Hepatocyte (in vitro differentiated cells): ENCODE measurements around the gene SPRR2A. TPM values are rescaled to one million over a fixed set of nuclear protein-coding genes. Genes with fewer than 3 reads are reported as not detected.

ENCODE experiments used
- DNase-seq: peaks from one replicate; pipeline ENCODE4 v3.0.0-alpha.2; 2016; ENCODE audit warnings: low spot score
- H2AFZ ChIP-seq: fragments of 200-600 bp; sonication (generic); 2 replicates; pipeline ENCODE4 v1.6.0; 2016; ENCODE audit warnings: antibody characterized with exemption, mild to moderate bottlenecking
- H3K27ac ChIP-seq: fragments of 200-600 bp; sonication (generic); 2 replicates; pipeline ENCODE4 v1.5.1; 2016; ENCODE audit warnings: mild to moderate bottlenecking
- H3K27me3 ChIP-seq: fragments of 200-600 bp; sonication (generic); 2 replicates; pipeline ENCODE4 v1.6.1; 2016
- H3K36me3 ChIP-seq: fragments of 200-600 bp; sonication (generic); replicated peaks from 2 replicates; pipeline ENCODE4 v1.5.1; 2016; ENCODE audit warnings: low read depth; ENCODE audit not compliant: insufficient read depth
- H3K4me1 ChIP-seq: fragments of 200-600 bp; sonication (generic); 2 replicates; pipeline ENCODE4 v1.5.1; 2016; ENCODE audit warnings: mild to moderate bottlenecking, moderate library complexity; ENCODE audit not compliant: insufficient read depth
- H3K4me2 ChIP-seq: fragments of 200-600 bp; sonication (generic); 2 replicates; pipeline ENCODE4 v1.6.0; 2016
- H3K4me3 ChIP-seq: fragments of 200-600 bp; sonication (generic); 2 replicates; pipeline ENCODE4 v1.5.1; 2016; ENCODE audit warnings: mild to moderate bottlenecking
- H3K79me2 ChIP-seq: fragments of 200-600 bp; sonication (generic); 2 replicates; pipeline ENCODE4 v1.6.0; 2017; ENCODE audit warnings: mild to moderate bottlenecking
- H3K9me2 ChIP-seq: fragments of 200-600 bp; sonication (generic); replicated peaks from 2 replicates; pipeline ENCODE4 v1.6.0; 2017; ENCODE audit warnings: mild to moderate bottlenecking; ENCODE audit not compliant: insufficient read depth
- H3K9me3 ChIP-seq: fragments of 200-600 bp; sonication (generic); 2 replicates; pipeline ENCODE4 v1.5.1; 2016; ENCODE audit warnings: low read depth, mild to moderate bottlenecking
- H4K20me1 ChIP-seq: fragments of 200-600 bp; sonication (generic); 2 replicates; pipeline ENCODE4 v1.6.0; 2016; ENCODE audit warnings: mild to moderate bottlenecking; ENCODE audit not compliant: insufficient read depth, poor library complexity, severe bottlenecking
- CTCF ChIP-seq: fragments of 200-600 bp; sonication (generic); IDR thresholded peaks from 2 replicates; pipeline ENCODE4 v1.5.1; 2016; ENCODE audit warnings: antibody characterized with exemption, mild to moderate bottlenecking; ENCODE audit not compliant: poor library complexity
- EZH2 ChIP-seq: fragments of 200-600 bp; sonication (generic); IDR thresholded peaks from 2 replicates; pipeline ENCODE4 v1.6.1; 2016; ENCODE audit warnings: antibody characterized with exemption, mild to moderate bottlenecking, borderline replicate concordance
- EZH2phosphoT487 ChIP-seq: fragments of 200-600 bp; sonication (generic); IDR thresholded peaks from one replicate; pipeline ENCODE4 v1.6.1; 2018; ENCODE audit warnings: antibody characterized with exemption, mild to moderate bottlenecking, low read depth, moderate library complexity; ENCODE audit not compliant: unreplicated experiment, severe bottlenecking
- WGBS: methylation state at CpG from one replicate; pipeline ENCODE4 v1.1.6; 2016; ENCODE audit warnings: low lambda C conversion rate; ENCODE audit errors: missing lambda C conversion rate; 5-methylcytosine and 5-hydroxymethylcytosine counted together
- polyA plus RNA-seq: library from polyadenylated mRNA; unstranded; fragments of >200 nt; fragmentation: Nextera tagmentation; extraction: Ambion mirVana; gene quantifications from 2 replicates; pipeline ENCODE4 v1.2.1, GENCODE V29; 2016
- total RNA-seq: library from RNA; depleted of rRNA; stranded (reverse); fragments of >200 nt; gene quantifications from 2 replicates; pipeline ENCODE4 v1.2.3, GENCODE V29; 2014

Gene SPRR2A
- total and polyA plus RNA-seq, 2 experiments from 2014 or later: not detected

DNA sequence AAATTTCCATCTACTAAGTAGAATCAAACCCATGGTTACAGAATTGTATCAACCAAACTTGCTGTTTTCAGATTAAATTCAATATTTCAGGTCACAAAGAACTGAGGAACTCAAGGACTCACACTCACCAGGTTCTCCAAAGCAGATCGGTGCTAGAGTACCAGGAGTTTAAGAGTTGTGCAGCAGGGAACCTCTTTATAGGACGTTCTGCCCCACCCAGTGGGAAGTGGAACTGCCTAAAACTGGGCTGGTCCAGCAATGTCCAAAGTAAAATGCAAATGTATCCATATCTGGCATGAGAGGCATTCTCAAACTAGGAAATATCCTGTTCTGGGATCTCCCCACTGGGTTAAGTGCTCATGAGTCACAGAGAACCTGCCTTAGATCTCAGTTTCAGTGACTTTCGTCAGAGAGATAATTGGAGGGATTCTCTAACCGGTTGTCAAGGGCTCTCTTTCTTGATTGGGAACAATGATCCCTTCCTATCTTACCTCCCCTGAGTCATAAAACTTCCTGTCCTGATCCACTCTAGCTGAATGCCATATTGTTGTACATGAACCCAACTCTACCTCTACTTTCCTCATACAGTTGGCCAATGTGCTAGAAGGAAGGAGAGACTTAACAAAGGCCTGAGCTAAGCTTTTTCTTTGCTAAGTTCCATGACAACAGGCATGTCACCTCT is 16.2 kb downstream of the SPRR2A start, which contains the start of gene SPRR2D:
Gene SPRR2D (minus strand): TSS at position 171 of the 682 bp plus-strand sequence. CDS start 774 bp downstream, outside the sequence.
- Histone ChIP-seq H2AFZ (no peak within 1 kb of the TSS), H3K27me3 (no peaks in the 10 kb centered on the region), H3K9me2 (no peaks in the 10 kb centered on the region), H4K20me1 (no peaks in the 10 kb centered on the region), H3K9me3 (no peaks in the 10 kb centered on the region), H3K4me3 (no peak within 1 kb of the TSS), H3K36me3 (no peaks in the 10 kb centered on the region), H3K79me2 (no peaks in the 10 kb centered on the region), H3K27ac (no peak within 1 kb of the TSS), H3K4me1 (no peaks in the 10 kb centered on the region), H3K4me2 (no peak within 1 kb of the TSS)
- WGBS: 44% methylated on average over 4 of the region's 4 CpGs
- no peak for DNase-seq
- TF ChIP-seq EZH2phosphoT487 (no peak), CTCF (no peak)

DNA sequence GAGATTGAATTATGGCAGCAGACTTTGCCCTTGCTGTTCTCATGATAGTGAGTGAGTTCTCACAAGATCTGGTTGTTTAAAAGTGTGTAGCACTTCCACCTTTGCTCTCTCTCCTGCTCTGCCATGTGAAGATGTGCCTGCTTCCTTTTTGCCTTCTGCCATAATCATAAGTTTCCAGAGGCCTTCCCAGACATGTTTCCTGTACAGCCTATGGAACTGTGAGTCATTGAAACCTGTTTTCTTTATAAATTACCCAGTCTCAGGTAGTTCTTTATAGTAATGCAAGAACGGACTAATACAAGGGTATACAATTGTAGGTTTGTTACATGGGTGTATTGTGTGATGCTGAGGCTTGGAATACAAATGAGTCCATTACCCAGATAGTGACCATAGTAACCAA is 22.1 kb downstream of the SPRR2A start:
- H3K27ac ChIP-seq: no peak overlapping the region
- no peaks in the 10 kb centered on the region for H3K4me1 ChIP-seq
- TF ChIP-seq EZH2phosphoT487 (no peak), CTCF (no peak), EZH2 (no peak)
- no peak overlapping the region for H3K4me3 ChIP-seq
- H3K79me2 ChIP-seq: no peaks in the 10 kb centered on the region
- 79% methylated on average over 1 of the region's 1 CpG for WGBS
- H3K27me3 ChIP-seq: no peaks in the 10 kb centered on the region
- H3K9me3 ChIP-seq: no peaks in the 10 kb centered on the region
- no peak for DNase-seq
- no peak overlapping the region for H3K4me2 ChIP-seq
- H4K20me1 ChIP-seq: no peaks in the 10 kb centered on the region
- no peak overlapping the region for H2AFZ ChIP-seq
- no peaks in the 10 kb centered on the region for H3K9me2 ChIP-seq
- no peaks in the 10 kb centered on the region for H3K36me3 ChIP-seq

- Histone ChIP-seq H3K9me3 (no peaks in the 10 kb centered on the region), H3K27ac (no peak overlapping the region), H4K20me1 (no peaks in the 10 kb centered on the region), H3K9me2 (no peaks in the 10 kb centered on the region), H3K4me1 (no peaks in the 10 kb centered on the region), H3K79me2 (no peaks in the 10 kb centered on the region), H2AFZ (no peak overlapping the region), H3K4me2 (no peak overlapping the region), H3K4me3 (no peak overlapping the region), H3K36me3 (no peaks in the 10 kb centered on the region), H3K27me3 (no peaks in the 10 kb centered on the region)
- no peak for DNase-seq
- 55% methylated on average over 3 of the region's 3 CpGs for WGBS
- TF ChIP-seq EZH2 (no peak), EZH2phosphoT487 (no peak), CTCF (no peak)
Measured at GRCh38 chr1:153032677-153033308, 24.5 kb downstream of the SPRR2A start.
